GM19467 (cell line): Measurements from ENCODE around the gene EHBP1L1.
A peak's percentile ranks its signal among the peaks of the same experiment; 100 is the strongest.

Source experiments
- ATAC-seq: cut with Tn5 transposase; IDR thresholded peaks from one replicate; pipeline ENCODE4 v1.9.1; 2021; ENCODE audit warnings: mild to moderate bottlenecking, moderate library complexity; ENCODE audit not compliant: unreplicated experiment

The EHBP1L1 gene

DNA sequence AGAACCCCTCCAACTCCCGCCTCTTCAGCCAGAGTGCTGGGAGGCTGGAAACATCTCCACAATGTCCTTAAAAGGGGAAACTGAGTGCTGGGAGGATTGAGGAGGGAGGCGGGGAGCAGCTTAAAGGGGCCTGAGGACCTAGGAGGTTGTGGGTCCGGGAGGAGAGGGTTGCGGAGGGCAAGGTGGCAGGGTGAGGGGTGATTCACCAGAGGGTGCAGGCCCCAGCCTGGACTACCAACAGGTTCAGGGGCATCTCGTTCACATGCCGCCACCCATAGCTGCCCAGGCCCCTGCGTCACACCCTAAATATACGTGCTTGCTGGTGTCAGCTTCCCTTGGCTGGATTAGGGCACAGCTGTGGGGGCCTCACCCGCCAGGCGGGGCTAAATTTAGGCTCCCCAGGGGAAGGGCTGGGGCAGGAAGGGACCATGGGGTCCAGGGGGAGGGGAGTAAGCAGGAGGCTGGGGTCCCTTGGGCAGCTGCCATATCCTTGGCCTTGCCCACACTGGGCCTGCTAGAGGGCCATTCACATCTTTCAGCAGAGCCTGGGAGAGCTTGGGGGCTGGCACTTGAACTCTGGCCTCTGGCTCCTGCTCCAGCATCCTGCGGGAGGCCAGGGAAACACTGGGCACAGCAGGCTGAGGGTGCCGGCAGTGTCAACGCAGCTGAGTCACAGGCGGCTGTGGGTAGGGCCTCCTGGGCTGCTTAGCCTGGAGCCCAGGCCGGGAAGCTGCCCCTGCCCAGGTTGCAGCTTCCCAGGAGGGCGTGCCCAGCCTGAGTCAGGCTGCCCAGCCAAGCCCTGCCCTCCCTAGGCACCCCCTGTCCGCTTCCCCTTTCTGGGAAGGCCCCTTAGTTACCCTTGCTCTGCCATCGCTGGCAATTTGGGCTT lies 1.3 kb downstream of the EHBP1L1 start:
- ATAC-seq, result no peak

DNA sequence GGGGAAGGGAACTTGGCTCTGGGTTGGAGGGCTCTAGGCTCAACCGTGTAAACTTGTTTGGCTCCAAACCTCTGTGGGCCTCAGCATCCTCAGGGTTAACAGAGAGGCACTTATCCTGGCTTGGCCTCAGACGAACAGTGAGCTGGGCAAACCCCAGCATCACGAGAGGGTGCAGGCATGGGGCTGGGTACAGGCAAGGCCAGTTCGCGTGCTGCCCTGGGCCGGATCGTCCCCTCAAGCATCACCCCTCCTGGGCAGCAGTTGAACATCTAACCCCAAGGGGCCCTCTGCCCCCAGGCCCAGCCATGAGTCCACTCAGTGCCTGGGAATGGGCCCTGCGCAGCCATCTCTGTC lies 1.9 kb downstream of the EHBP1L1 start:
- ATAC-seq, result no peak

DNA sequence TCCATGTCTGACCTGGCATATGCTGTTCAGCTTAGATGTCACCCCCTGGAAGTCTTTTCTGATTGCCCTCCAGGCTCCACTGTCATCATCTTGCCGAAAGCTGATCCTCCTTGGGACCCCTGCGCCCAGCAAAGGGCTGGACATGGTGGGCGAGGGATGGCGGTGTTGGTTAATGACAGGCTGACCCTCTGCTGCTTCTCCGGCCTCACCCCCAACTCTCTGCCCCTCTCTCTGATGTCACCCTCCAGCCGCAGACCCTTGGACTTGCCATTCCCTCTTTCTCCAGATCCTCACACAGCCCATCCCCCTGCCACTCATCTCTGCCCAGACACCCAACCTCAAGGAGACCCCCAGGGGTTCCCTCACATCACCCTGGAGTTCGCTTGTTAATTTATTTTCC lies 2.3 kb downstream of the EHBP1L1 start:
- no peak for ATAC-seq

DNA sequence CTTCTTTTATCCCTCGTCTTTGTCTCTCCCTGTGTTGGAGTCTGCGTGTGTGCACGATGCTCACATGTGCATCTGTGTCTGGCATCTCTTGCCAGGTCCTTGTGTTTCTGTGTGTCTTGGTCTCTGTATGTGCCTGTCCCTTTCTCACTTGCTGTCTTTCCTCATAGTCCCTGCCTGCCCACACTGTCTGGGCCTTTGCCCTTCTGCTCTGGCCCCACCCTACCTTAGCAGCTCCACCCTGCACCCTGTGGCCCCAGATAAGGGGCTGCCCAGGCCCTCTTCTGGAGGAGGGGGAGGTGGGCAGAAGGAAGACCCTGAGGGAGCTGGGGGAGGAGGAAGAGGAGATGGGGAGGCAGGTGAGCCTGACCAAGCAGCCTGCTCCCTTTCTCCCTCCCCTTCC lies 2.8 kb downstream of the EHBP1L1 start:
- no peak for ATAC-seq

DNA sequence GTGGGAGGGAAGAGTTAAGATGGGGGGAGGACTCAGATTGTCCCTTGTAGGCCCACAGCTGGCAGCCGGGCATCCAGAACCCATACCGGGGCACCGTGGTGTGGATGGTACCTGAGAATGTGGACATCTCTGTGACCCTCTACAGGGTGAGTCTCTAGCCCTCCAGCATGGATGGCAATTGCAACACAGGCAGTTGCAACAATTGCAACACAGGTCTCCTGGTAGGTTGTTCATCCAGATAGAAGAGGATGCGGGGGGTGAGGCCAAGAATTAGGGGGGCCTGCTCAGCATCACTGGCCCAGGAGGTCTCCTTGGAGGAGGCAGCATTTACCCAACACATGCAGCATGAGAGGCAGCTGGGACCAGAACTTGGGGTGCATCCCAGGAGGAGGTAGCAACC lies 3.4 kb downstream of the EHBP1L1 start:
- ATAC-seq, result no peak

DNA sequence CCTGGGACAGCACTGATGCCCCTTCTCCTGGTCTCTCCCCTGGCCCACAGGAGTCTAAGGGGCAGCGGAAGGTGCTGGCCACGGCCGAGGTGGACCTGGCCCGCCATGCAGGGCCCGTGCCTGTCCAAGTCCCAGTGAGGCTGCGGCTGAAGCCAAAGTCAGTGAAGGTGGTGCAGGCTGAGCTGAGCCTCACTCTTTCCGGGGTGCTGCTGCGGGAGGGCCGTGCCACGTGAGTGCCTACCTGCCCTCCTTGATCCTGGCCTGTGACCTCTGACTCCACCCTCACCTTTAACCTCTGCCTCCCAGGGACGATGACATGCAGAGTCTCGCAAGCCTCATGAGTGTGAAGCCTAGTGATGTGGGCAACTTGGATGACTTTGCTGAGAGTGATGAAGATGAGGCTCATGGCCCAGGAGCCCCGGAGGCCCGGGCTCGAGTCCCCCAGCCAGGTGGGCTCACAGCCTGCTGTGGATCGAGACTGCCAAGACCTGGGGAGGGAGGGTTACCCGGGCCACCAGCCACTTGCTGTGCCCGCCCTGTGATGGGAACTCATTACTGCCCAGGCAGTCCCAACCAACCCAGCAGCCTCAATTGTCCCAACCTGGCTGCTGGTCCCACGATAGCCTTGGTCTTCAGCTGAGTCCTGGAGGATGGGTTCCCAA lies 4.3 kb downstream of the EHBP1L1 start:
- ATAC-seq, result no peak

DNA sequence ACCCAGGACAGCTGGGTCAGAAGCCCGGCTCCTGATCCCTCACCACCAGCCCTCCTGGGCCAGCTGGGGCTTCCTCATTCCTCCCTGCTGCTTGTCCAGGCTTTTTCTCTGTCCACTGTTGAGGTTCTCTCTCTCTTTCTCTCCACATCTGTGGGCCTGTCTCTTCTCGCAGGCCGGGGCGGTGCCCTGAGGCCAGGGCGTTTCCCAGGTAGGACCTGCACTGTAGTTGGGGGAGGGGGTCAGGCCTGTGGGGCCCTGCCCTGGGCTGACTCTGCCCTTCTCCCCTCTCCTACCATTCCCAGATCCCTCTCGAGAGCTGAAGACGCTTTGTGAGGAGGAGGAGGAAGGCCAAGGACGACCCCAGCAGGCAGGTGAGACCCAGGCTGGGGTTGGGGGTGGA lies 4.9 kb downstream of the EHBP1L1 start:
- no peak for ATAC-seq

DNA sequence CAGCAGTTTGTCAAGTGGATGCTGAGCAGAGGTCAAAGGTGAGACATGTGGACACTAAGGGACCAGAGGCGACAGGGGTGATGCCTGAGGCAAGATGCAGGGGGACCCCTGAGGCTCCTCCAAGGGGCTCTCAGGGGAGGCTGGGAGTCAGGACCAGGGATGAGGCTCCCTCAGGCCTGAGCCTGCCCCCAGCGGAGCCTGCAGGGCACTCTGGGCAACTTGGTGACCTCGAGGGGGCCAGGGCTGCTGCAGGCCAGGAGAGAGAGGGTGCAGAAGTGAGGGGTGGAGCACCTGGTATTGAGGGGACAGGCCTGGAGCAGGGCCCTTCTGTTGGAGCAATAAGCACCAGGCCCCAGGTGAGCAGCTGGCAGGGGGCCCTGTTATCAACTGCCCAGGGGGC lies 6.1 kb downstream of the EHBP1L1 start:
- ATAC-seq, result no peak

DNA sequence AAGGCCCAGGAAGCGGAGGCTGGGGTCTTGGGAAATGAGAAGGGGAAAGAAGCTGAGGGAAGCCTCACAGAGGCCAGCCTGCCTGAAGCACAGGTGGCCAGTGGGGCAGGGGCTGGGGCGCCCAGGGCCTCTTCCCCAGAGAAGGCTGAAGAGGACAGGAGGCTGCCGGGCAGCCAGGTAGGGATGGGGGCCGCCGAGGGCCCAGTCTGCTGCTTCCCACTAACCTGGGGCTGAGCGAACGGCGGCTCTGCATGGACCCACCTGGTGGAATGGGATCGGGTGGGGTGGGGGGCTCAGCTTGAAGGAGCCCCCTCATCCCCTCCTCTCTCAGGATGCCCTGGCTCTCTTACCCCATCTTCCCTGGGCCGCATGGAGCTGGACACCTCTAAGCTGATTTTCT lies 7.7 kb downstream of the EHBP1L1 start:
- no peak for ATAC-seq

DNA sequence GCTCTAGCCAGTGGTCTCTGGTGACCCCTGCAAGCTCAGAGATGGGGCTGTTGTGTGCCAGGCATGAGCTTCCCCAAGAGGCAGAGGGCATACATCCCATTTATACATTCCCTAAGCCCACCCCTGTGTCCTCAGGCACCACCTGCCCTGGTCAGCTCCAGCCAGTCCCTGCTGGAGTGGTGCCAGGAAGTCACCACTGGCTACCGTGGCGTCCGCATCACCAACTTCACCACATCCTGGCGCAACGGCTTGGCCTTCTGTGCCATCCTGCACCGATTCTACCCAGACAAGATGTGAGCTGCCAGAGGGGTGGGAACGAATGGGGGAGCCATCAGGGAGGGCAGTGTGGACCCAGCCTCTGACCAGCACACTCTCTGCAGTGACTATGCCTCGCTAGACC lies 8.3 kb downstream of the EHBP1L1 start:
- no peak for ATAC-seq

DNA sequence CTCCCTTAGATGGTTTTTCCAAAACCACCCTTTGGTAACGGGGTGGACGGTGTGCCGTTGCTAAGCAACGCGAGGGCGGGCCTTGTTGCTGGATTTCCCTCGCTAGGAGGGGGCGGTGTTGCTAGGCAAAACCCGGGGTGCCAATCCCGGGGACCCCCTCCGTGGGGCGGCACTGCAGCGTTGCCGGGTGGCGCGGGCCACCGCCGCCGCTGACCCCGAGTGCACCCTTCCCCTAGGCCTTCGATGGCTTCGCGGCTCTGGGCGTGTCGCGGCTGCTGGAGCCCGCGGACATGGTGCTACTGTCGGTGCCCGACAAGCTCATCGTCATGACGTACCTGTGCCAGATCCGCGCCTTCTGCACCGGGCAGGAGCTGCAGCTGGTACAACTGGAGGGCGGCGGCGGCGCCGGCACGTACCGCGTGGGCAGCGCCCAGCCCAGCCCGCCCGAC lies 8.9 kb downstream of the EHBP1L1 start:
- no peak for ATAC-seq

DNA sequence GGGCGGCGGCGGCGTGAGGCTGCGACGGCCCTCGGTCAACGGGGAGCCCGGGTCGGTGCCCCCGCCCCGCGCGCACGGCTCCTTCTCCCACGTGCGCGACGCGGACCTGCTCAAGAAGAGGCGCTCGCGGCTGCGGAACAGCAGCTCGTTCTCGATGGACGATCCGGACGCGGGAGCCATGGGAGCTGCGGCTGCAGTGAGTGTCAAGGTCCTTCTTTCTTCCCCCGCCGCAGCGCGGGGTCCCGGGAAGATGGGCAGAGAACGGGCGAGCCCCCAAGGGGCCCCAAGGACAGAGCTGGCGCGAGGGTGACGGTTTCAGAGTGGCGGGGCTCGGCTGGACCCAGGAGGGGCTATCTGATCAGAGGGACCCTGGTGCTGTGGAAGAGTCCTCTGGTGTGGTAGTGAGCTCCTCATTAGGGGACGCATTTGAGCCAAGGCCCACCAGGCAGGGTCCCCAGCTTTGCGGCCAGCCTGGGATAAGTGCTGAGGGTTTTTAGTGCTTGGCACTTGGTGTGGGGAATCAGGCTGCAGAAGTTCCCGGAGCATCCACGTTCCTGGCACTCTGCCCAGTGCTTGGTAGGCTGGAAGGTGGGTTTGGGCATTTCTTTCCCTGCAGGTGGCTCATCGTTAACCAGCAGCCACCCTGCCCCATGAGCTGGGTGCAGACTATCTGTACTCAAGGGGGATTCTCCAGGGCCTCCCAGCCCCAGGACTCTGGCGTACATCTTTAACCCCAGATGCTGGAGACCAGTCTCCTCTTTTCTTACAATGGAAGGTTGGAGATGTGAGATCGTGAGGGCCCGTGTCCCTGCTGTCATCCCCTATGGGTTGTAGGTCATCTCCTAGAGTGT lies 9.8 kb downstream of the EHBP1L1 start:
- no peak for ATAC-seq

DNA sequence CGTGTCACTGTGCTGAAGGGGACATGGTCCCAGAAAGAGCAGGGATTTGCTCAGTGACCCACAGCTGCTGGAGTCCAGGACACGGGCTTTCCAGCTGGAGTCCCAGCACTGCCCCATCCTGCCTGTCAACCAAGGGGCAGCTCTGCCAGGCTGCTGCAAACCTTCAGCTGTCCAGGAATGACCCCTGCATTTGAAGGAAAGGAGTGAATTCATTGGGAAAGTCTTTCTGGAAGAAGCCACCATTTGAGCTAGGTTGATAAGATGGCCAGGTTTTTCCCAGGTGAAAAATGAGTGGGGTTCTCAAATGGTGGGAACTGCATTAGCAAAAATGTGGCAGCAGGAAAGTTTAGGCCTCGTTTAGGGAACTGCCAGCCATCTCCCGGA lies 10.4 kb downstream of the EHBP1L1 start:
- no peak for ATAC-seq

DNA sequence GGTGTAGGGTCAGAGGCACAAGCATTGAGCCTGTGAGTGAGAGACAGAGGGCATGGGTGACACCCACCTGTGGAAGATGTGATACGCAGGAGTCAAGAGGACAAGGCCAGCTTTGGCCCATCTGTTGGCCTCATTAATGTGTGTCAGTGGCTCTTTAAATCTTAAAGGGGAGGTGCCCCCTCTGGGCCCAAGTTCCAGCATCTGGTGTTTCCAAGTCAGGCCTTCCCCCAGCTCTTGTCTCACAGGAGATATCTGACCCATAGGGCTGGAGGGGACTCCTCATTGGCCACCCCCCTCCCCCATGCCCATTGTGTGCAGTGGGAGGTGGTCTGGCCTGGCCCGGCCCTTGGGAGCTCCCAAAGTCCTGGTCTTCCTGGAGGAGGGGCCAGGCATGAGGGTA lies 10.8 kb downstream of the EHBP1L1 start:
- no peak for ATAC-seq

DNA sequence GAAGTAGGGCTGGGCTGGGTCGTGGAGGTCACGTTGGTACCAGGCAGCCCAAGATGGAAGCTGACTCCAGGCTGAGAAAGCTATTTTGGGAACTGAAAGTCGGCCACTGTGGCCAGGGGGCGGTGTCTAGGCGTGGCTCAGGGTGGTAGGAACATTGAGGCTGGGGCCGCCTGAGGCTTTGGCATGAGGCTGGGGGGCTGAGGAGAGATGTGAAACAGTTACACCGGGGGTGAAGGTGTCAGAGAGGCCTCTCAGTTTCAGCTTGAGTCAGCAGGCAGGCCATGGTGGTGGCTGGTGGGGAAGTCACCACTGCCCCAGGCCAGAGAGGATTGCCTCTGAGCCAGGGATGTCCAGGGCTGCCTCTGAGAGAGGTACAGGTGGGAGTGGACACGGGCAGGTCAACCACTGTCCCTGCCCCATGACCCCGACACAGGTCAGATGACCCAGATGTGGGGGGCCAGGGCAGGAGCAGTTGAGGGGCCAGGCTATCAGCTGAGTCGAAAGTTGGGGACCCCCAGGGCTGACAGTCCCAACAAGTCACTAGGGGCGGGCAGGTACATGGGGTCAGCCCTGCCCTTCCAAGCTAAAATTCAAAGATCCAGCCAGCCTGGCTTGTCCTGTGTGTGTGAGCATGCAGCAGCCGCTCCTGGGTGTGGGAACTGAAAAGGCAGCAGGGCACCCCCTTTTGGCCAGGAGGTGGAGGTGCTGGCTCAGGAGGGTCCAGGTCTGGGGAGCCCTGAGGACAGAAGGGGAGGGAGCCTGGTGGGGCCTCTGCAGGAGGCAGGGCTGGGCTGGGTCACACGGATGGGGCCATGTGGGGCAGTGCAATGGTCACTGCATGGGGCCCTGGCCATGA lies 12.6 kb downstream of the EHBP1L1 start:
- ATAC-seq, result peak; percentile 76

DNA sequence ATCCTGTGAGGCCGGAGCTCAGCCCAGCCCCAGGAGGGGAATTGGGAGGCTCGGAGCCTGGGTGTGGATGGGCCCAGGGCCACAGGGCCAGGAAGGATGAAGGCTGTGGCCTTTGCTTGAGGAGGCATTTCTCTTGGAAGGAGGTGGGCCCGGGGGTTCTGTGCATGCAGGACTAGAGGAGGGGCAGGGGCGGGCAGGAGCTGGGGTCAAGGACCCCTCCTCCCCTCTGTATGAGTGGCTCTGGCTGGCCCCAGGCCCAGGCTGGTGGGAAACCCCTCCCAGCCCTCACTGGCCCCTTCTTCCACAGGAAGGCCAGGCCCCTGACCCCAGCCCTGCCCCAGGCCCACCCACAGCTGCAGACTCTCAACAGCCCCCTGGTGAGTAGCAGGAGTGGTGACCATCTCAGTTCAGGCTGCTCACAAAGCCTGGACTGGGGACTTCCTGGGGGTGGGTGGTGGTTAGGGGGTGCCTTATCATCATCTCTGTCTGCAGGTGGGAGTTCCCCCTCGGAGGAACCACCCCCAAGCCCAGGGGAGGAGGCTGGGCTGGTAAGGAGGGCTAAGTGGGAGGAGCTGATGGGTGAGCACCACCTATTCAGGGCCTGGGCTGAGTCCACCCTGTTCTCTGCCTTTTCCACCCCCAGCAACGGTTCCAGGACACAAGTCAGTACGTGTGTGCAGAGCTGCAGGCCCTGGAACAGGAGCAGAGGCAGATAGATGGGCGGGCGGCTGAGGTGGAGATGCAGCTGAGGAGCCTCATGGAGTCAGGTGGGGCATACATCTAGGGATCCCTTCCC lies 13.8 kb downstream of the EHBP1L1 start:
- ATAC-seq, result no peak

DNA sequence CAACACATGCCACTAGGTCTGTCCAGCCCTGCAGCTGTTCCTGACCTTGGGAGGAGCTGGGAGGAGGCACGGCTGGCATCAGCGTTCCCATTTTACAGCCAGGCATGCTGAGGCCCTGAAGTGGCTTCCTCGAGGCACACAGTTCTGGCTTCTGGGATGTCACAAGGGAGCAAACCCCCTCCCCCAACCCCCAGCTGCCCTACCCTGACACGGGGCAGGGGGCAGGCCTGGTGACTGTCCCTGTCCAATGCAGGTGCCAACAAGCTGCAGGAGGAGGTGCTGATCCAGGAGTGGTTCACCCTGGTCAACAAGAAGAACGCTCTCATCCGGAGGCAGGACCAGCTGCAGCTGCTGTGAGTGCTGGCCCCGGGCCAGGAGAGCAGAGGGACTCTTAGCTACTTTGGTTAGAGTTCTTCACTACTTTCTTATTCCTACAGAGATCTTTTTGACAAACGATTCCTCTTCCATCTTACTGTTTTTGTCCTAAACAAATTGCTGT lies 14.4 kb downstream of the EHBP1L1 start:
- no peak for ATAC-seq

DNA sequence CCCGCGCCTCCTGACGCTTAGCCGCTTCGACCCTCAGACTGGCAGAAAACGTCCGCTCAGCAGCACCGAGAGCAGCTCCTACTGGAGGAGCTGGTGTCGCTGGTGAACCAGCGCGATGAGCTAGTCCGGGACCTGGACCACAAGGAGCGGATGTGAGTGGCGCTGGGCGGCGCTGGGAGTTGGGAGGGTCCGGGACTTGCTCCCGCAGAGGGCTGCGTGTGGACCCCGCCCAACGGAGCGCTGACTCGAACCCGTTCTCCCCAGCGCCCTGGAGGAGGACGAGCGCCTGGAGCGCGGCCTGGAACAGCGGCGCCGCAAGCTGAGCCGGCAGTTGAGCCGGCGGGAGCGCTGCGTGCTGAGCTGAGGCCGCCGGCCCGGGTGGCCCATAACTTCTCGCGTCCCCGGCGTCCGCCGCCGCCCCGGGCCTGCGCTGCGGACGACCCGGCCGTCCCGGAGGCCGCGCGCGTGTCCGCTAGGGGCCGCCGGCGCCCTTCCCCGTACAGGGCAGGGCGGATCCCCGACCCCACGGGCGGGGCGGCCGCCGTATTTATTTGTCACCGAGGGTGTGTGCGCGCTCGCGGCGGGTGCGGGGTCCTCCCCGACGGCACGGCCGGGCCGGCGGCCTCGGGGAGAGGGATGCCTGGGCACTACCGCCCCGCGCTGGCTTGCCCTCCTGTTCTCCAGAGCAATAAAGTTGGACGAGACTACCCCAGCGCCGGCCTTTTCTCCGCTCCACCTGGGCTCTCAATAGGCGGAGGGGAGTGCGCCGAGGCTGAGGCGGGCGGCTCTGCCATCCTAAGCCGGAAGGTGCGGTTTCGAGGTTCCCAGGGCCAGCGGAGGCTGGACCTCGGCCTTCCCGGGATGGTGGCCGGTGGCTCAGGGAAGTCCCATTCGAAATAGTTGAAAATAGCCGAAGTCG lies 16.3 kb downstream of the EHBP1L1 start:
- no peak for ATAC-seq
